AG04450 (cell line): ENCODE measurements around the gene SLIT3. TPM values are rescaled to one million over a fixed set of nuclear protein-coding genes. Genes with fewer than 3 reads are reported as not detected.

Experiments used
- CTCF ChIA-PET: fragments of 300-600, 350-600 bp; formaldehyde crosslinking; extraction: SDS; loops from one replicate; lab custom pipeline; 2022; ENCODE audit warnings: antibody characterized with exemption, inconsistent platforms; lab: Charles Lee
- POLR2A ChIA-PET: fragments of 350-600 bp; formaldehyde crosslinking; extraction: SDS; loops from one replicate; lab custom pipeline; 2021; ENCODE audit warnings: antibody characterized with exemption, inconsistent platforms; lab: Yijun Ruan, JAX
- DNase-seq: peaks from one replicate; pipeline ENCODE4 v3.0.0-alpha.2; 2011; ENCODE audit warnings: low read depth, low spot score
- H3K27ac ChIP-seq: one replicate; pipeline ENCODE4 v1.5.1; 2012; ENCODE audit warnings: low read depth, low read length, control low read depth
- H3K27me3 ChIP-seq: one replicate; pipeline ENCODE4 v1.6.0; 2012; ENCODE audit warnings: low read length; ENCODE audit not compliant: control insufficient read depth, insufficient read depth
- H3K4me3 ChIP-seq: 2 replicates; pipeline ENCODE4 v1.5.1; 2011; ENCODE audit warnings: mild to moderate bottlenecking, low read depth, low read length, control low read depth
- H3K9me3 ChIP-seq: 2 replicates; pipeline ENCODE4 v1.5.1; 2012; ENCODE audit warnings: low read length; ENCODE audit not compliant: control insufficient read depth, insufficient read depth
- CTCF ChIP-seq: IDR thresholded peaks from 2 replicates; pipeline ENCODE4 v1.5.1; 2011; ENCODE audit warnings: low read depth, low read length, control low read depth, inconsistent platforms
- polyA plus RNA-seq: library from polyadenylated mRNA; depleted of rRNA; stranded (reverse); fragments of >200 nt; gene quantifications from 2 replicates; pipeline ENCODE4 v1.2.3, GENCODE V29; 2011

The SLIT3 gene
- polyA plus RNA-seq, 1 experiment: 0.26 TPM

GRCh38 chr5:169256191-169256590 is 44.7 kb downstream of the SLIT3 start:
- no peak for DNase-seq
- CTCF ChIA-PET: no interaction called here

GRCh38 chr5:169253071-169253470 is 47.9 kb downstream of the SLIT3 start:
- Histone ChIP-seq H3K4me3 (no peak overlapping the region), H3K27me3 (no peaks in the 10 kb centered on the region), H3K9me3 (no peaks in the 10 kb centered on the region), H3K27ac (no peak overlapping the region)
- DNase-seq: no peak
- TF ChIP-seq CTCF: no peak
- ChIA-PET CTCF (no interaction called here), POLR2A (no interaction called here)

More at GRCh38 chr5:169256191-169256590, 44.7 kb downstream of the SLIT3 start:
- no peak overlapping the region for H3K27ac ChIP-seq
- H3K4me3 ChIP-seq: no peak overlapping the region
- TF ChIP-seq CTCF: no peak
- POLR2A ChIA-PET: no interaction called here
- no peaks in the 10 kb centered on the region for H3K27me3 ChIP-seq
- no peaks in the 10 kb centered on the region for H3K9me3 ChIP-seq

GRCh38 chr5:169251333-169252084 is 49.4 kb downstream of the SLIT3 start:
- no peaks in the 10 kb centered on the region for H3K9me3 ChIP-seq
- DNase-seq: no peak
- no peak overlapping the region for H3K27ac ChIP-seq
- H3K27me3 ChIP-seq: no peaks in the 10 kb centered on the region
- H3K4me3 ChIP-seq: no peak overlapping the region
- TF ChIP-seq CTCF: no peak
- CTCF ChIA-PET: no interaction called here
- POLR2A ChIA-PET: no interaction called here

GRCh38 chr5:169250887-169251286 is 50.1 kb downstream of the SLIT3 start:
- Histone ChIP-seq H3K27ac (no peak overlapping the region), H3K27me3 (no peaks in the 10 kb centered on the region), H3K9me3 (no peaks in the 10 kb centered on the region), H3K4me3 (no peak overlapping the region)
- ChIA-PET POLR2A (no interaction called here), CTCF (no interaction called here)
- TF ChIP-seq CTCF: no peak
- no peak for DNase-seq

- ChIA-PET CTCF (no interaction called here), POLR2A (no interaction called here)
- H3K27ac ChIP-seq: no peak overlapping the region
- TF ChIP-seq CTCF: no peak
- no peak overlapping the region for H3K4me3 ChIP-seq
- no peaks in the 10 kb centered on the region for H3K9me3 ChIP-seq
- H3K27me3 ChIP-seq: no peaks in the 10 kb centered on the region
- no peak for DNase-seq
Measured at GRCh38 chr5:169248996-169249395, 51.9 kb downstream of the SLIT3 start.
